Activated CD4-positive, alpha-beta T cell treated with anti-CD3 and anti-CD28 coated beads, Interleukin-2, amount 50 U/mL, for 1 hour (primary cell): ENCODE data around the gene PCGF2.
A peak's percentile ranks its signal among the peaks of the same experiment; 100 is the strongest.

Experiments
- DNase-seq: peaks from one replicate; pipeline ENCODE4 v3.0.0-alpha.2; 2020

Gene PCGF2

GRCh38 chr17:38751144-38751807 is 3.1 kb upstream of the PCGF2 start:
- no peak for DNase-seq

DNA sequence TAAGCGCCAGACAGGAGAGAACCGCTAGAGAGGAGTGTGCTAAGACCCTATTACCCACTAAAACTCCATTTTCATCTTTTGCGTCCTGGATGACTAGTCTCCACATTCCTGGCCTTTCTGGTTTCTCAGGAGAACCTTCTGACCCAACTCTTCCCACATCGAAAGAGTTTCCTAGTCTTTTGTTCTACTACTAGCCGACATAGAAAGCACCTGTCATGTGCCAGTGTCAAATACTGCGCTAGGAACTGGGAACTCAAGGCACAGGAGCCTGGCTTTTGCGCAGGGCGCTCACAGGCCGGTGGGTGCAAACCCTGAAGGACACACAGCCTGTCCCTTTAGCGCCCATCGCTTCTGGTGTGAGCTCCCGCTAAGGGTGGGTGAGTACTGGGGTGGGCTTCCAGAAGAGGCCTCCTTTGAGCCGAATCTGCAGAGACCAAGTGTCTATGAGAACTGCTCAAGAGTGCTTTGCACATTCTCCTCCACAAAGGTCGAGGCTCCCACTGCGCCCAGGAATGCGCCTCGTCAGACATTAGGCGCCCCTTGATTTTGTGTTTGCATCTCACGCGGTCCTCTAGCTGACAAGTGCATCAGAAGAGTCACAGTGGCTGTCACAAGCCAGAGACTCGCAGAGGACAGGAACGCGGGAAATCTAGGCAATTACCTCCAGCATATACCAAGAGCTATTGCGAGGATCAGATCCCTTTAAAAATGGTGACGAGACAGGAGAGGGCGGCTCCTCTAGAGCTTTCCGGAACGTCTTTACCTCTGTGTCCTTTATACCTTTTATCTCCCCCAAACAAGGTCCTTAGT is 2.4 kb upstream of the PCGF2 start:
- no peak for DNase-seq

GRCh38 chr17:38750044-38750311 is 1.8 kb upstream of the PCGF2 start:
- DNase-seq: no peak

DNA sequence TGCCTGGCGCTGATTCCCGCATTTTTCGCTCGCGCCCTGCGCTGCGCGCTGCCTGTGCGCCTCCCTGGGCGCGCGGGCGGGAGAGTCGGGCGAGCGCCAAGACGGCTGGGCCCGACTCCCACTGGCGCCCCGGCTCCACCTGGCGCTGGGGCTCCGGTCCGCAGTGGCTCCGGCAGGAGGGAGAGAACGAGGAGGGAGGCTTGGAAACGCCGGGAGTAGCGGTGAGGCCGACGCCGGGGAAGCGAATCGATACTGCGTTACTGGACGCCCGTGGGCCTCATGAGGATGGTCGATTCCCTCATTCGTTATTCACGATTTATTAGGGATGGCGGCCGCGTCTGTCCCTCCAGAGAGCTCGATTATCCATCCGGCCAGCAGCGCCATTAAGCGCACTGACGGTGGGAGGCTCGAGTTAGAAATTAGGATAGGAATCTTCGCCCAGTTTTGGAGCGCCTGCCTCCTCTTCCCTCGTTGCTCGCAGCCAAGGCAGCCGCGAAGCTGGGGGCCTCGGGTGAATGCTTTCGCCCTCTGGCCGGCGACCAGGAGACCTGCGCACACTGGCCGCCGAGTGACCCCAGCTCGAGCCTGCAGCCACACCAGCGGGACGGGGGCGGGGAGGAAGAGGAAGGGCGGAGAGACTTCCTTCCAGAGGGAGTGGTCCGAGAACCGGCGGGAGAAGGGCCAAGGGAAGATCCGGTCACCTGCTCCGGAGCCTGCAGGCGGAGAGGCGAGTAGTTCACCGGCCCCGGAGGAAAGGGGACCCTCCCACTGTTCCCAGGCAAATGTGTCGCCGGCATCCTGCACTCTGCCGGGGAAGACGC is 1.3 kb upstream of the PCGF2 start:
- DNase-seq: no peak

- no peak for DNase-seq
Observed at GRCh38 chr17:38748892-38749222, 721 bp upstream of the PCGF2 start.

DNA sequence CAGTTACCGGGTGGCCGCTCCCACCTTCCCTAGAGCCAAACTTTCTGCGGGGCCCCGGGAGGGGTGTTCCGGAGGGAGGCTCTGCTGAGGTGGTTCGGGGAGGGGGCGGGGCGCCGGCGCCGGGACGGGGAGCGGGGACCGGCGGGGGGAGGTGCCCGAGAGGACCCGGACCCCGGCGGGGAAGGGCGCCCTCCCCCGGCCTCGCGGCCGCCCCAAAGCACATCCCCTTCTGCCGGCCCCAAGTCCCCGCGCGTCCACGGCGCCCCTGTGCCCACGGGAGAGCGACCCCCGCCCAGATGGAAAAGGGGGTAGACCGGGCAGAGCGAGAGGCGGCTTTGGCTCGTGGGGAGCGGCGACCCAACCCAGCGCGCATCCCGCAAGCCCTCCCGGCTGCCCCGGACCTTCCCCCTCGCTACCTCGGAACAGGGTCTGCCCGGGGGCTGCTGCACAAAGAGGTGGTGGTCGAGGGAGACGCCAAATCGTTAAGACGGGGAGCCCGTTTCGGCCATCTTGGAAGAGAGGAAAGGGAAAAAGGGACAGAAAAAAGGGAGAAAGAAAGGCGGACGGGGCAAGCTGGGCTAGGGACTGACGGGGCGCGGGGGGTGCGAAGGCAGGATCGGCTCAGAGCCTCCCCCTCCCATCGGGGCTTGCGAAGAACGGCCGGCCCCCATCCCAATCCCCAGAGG is 530 bp downstream of the PCGF2 start:
- DNase-seq: no peak

DNA sequence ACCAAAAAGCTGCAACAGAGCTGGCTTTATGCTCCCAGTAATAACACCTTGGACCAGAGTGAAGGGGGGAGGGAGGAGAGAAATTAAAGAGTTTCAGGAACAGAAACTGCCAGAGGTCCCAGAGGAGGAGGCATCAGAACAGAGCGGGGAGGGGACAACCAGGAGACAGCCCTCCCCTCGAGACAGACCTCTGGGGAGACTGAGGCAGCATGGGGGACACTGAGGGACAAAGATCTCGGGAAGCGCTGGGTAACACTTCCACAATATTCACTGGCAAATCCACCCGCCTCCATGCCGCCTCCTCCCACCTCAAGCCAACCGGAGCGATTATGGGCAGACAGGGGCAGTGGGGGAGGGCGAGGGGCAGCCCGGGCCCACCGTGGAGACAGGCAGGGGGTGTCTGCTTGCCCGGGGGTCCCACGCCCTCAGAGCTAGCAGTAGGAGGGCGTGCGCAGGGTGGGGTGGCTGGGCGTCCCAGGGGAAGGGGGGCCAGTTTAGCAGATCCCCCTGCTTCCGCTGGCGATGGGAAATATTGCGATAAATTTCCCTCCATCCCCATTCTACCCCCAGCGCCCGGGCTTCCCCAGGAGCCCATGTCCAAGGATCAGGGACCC is 1.2 kb downstream of the PCGF2 start:
- DNase-seq: no peak

GRCh38 chr17:38746004-38746848 is 1.9 kb downstream of the PCGF2 start:
- no peak for DNase-seq

DNA sequence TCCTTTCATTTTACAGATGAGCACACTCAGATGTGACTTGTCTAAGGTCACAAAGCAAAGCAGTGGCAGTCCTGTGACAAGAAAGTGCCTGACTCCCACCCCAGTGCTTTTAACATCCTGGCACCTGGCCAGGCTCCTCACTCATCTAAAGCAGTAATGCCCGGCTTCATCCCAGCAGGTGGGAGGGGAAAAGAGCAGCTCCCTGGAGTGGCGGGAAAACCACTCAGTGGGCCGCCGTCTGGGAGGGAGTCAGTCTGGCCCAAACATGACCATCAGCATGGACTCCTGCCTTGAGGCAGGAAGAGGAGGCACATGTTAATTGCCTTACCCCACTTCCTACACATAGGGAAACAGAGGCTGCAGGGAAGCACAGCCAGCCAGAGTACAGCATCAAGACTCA is 2.6 kb downstream of the PCGF2 start:
- DNase-seq: no peak

DNA sequence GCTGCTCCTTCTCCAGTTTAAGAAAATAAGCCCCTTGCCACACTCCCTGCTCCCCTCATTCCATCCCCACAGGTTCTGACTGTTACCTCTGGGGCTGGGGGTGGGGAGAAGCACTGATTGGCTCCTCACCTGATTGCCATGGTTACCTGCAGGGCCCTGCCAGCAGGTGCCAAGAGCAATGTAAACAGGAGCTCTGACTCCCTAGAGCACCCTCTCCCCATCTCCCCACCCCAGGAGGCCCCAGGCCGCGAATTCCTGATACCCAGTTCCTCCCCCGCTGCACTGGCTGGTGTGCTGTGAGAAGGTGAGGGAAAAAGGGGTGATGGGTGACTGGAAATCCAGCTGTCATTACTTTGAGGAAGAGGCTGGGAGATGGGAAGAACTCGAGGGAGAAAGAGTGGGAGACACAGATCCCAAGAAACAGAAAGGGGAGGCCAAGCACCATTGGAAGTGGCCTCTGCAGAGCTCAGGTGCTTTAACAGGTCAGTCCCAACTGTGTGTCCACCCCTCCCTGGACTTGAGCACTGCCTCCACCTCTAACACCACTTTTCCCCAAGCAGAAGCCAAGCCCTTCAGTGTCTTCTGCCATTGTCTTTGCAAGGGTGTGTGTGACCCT is 4.5 kb downstream of the PCGF2 start:
- DNase-seq: no peak

DNA sequence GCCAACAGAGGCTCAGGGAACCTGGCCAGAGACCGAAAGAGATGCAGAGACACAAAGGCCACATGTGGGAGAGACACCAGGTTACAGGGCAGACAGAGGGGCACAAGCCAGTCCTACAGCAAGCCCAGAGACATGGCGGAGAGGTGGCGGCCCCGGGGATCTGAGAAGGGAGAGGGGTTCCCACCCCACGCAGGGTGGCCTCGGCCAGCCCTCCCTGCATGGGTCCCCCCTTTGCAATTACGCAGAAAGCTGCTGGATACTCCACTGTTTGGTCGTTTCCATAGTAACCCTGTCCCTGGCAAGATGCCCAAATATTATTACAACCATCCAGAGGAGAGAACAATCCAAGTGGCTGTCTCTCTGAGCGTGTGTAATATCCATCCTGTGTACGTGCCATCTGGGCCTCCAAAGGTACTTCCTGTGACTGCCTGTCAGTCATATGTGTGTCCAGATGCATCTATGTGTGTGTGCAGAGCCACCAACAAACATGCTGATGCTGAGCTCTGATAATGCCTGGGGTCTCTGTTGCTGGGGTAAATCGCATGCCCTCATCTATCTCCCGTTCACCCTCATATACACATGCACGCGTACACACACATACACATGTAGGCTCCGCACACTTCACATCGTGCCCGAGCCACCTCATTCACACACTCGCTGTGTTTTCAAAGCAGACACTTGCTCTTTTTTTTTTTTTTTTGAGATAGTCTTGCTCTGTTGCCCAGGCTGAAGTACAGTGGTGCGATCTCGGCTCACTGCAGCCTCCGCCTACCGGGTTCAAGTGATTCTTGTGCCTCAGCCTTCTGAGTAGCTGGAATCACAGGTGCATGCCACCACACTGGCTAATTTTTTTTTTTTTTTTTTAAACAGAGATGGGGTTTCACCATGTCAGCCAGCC is 5.5 kb downstream of the PCGF2 start:
- no peak for DNase-seq

GRCh38 chr17:38741921-38742410 is 6.2 kb downstream of the PCGF2 start:
- no peak for DNase-seq

DNA sequence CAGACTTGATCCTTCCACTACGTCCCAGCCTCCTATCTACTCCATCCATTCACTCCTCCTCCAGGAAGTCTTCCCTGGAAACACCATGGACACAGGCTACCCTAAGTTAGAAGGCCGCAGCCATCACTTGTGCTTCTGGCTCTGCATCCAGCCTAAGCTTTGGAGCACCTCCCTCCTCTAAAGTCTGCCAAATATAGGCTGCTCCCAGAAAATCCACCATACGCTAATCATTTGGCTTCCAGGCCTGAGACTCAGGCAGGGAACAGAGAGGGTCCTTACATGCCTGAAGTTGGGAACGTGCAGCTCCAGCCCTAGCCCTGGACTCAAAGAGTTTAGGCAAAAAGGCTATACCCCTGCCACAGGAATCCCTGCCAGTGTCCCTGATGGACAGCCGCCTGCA is 6.7 kb downstream of the PCGF2 start:
- DNase-seq: no peak

DNA sequence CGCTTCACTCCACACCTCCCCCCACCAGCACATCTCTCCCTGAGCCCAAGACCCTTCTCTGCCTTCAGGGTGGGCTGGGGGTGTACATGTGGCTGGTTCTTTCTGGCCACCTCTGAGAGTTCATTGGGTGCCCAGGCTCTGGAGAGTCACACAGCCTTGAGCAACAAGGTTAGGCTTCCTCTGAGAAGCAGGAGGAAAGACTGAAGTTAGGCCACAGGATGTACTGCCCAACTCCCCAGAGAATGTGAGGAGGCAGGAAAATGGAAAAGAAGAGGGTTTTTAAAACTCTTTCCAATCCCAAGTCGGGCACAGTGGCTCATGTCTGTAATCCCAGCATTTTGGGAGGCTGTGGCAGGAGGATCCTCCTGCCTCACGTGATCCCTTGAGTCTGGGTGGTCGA is 7.3 kb downstream of the PCGF2 start:
- no peak for DNase-seq

DNA sequence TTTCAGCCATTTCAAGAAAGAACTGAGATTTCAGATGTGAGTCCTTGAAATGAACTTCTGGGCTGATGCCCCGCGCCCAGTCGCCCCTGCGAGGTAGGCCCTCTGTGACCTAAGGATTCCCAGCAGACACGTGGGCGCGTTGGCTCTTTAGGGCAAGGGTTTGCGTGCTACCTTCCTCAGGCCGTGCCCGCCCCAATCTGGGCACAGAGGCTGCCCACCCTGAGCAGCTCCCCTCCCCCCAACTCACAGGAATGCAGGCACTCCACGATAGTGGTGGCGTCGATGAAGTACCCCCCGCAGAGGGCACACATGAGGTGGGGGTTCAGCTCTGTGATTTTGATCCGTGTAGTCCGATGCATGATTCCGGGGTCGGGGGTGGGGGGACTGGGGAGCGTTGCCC is 8.1 kb downstream of the PCGF2 start:
- no peak for DNase-seq

DNA sequence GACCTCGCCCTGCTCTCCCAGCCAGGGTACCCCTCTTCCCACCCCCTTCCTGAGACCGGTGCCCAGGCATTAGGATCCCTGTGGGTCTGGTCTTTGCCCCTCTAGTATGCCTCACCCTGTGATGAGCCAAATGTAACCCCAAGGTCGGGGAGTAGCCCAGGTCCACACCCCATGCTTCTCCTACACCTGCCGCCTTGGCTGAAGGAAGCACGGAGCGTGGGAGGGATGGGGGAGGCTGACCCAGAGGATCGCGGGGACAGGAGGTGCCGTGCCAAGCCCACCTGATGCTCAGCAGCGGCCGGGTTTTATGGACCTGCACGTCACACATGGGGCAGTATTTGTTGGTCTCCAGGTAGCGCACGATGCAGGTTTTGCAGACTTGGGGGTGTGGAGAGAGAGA is 8.8 kb downstream of the PCGF2 start:
- DNase-seq: no peak

DNA sequence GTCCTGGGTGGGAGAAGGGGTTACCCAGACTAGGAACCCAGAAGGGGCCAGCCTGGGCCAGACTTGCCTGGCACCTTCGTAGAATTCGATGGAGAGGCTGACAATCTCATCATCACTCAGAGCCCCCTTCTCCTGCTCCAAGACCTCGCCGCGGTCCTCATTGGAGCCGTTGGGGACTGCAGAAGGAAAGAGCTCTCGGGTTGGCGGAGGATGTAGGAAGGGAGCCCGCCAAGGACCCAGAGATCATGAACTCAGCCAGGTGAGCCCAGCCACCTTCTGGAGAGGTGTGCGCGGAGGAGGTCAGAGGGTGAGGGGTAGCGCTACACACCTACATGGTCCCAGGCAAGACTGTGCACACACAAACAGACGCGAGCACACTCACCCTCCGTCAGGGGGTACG is 9.4 kb downstream of the PCGF2 start:
- no peak for DNase-seq

DNA sequence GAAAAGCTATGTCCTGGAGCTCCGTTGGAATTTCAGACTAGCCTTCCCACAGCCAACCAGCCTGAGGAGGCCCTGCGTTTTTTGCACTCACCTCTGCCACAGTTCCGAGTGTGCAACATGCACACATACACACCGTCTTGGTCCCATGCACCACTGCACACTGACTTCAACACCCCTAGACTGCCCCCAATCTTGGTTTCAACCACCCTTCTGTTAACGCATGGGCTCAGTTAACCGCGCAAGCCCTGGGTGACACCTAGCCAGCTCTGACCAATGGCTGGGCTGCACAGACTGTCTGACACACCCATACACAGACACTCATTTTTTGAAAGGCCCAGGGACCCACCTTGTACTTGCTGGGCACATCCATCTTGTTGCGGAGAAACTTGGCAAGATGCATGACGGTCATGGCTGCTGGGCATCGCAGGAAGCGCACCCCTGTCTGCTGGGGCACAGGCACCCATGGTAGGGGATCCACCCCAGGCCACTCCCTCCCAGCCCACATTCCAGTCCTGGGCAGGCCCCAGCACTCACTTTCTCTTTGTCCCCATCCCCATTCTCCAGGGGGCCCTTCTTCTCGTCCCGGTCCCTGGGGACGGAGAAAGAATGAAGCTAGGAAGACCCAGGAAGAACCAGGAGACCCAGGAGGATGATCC is 10.0 kb downstream of the PCGF2 start:
- no peak for DNase-seq

GRCh38 chr17:38735161-38735997 is 12.8 kb downstream of the PCGF2 start:
- DNase-seq: peak; percentile 77
